ENCODE results near the gene C22orf31.

Gene C22orf31

DNA sequence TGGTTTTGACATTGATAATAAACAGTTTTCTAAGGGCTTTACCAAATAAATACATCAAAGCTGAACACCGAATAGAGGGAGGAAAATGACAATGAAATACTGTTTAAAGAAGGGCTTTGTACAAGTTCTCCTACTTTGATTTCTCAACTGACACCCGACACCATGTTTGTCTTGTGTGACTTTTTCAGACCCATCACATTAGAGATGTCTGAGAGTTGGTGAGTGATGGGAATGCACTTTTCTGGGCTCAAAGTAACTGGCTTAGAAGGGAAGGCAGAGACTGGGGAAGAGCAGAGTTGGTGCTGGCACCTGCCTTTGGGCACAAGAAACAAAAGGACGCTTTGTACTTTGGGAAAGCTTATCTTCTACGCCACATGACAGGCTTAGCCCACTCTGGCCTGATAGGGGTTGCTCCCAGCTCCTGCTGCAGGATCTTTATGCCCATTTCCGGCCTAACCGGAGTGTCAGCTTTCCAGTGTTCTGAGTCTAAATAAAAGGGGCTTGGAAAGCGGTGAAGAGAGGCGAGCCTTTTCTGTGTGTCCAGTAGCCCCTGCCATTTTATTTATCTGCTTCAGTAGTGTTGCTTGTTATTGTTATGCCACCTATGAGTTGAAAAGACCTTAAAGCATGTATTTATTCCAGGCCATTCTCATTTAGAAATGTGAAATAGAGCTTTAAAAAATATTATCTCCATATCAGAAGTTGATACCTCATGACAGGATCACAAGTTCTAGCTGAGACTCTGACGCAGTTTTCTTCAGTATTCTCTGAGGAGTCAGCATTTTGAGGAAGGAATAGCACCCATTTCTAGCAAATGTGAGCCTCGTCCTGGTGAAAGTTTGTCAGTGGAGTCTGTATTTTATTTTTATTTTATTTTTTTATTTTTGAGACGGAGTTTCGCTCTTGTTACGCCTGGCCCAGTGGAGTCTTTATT is 35.4 kb upstream of the C22orf31 start:
- no peaks in the 10 kb centered on the region for H4K20me1 ChIP-seq
- no peak overlapping the region for H3K9ac ChIP-seq
- no peak for TF ChIP-seq Cebpa-rat (IDR thresholded peaks at IDR 0.05)
- peaks cover 0 to 3% (median 0%) of the 10 kb centered on the region in 10 experiments; a peak in 1 of 20 replicates for H3K4me1 ChIP-seq
- H3K9me3 ChIP-seq (replicated peaks in 1 of 11), result no peaks in the 10 kb centered on the region
- H3K4me2 ChIP-seq, result no peak overlapping the region
- H3K27ac ChIP-seq, result no peak overlapping the region
- no peaks in the 10 kb centered on the region for H3K27me3 ChIP-seq
- H3K4me3 ChIP-seq, result no peak overlapping the region
- no peaks in the 10 kb centered on the region for H3K36me3 ChIP-seq

DNA sequence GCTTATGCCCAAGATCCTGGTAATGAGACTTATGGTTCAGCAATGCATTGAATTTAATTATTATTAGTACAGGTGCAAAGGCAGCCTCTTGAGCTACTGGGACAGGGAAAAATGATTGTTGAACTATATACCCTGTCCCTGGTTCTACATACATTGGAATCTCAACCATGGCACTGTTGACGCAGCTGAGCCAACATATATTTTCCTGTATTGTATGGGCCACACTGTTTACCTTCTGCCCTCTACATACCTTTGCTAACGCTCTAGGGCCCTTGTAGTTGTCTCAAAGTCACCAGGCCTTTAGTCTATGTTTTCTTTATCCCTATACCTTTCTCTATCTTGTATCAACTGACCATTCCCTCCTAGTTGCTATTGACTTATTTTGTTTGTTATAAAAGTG is 33.8 kb upstream of the C22orf31 start:
- Histone ChIP-seq H3K4me3 (no peak overlapping the region), H3K4me1 (peaks cover 0 to 4% (median 0%) of the 10 kb centered on the region in 10 experiments; a peak in 1 of 20 replicates), H4K20me1 (no peaks in the 10 kb centered on the region), H3K9me3 (replicated peaks in 1 of 11) (no peaks in the 10 kb centered on the region), H3K4me2 (no peak overlapping the region), H3K9ac (no peak overlapping the region), H3K27me3 (no peaks in the 10 kb centered on the region), H3K36me3 (no peaks in the 10 kb centered on the region), H3K27ac (no peak overlapping the region)
- no peak for TF ChIP-seq Cebpa-rat (IDR thresholded peaks at IDR 0.05)

DNA sequence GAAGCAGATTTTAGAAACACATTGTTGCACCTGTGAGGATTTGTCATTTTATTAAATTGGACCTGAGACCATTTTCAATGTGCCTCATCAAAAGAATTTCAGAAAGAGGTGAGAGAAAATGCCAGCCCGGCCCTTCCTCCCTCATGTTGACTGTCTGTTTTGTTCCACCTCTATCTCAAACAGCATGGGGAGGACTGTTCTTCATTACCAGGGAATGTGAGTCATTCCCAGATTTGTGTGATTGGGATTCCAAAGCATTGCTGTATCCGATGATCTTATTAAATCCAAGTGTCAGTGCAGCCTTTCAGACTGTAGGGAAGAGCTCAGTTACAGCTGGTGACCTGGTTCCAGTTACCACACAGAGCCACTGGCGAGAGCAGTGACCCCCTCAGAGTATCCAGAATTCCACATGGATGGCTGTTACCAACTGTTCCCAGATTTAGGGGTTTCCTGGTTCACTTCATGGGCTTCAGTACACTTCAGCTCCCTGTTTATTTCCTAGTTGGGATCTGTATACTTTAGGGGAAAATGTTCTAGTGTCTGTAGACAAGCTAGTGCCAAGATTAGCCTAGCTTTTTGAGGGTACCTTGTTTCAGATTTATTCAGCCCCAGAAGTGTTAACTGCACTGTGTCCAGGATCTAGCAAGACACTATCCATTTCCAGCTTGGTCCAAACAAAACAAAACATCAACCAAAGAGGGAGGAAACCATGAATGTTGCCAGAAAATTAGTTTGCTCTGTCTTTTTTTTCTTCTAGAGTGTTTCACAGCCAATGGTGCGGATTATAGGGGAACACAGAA is 32.1 kb upstream of the C22orf31 start:
- H3K9me3 ChIP-seq (replicated peaks in 1 of 11), result no peaks in the 10 kb centered on the region
- H3K4me3 ChIP-seq, result no peak overlapping the region
- H3K9ac ChIP-seq, result no peak overlapping the region
- no peaks in the 10 kb centered on the region for H3K27me3 ChIP-seq
- H3K4me1 ChIP-seq, result peaks cover 0 to 4% (median 0%) of the 10 kb centered on the region in 10 experiments; a peak in 1 of 20 replicates
- no peak overlapping the region for H3K4me2 ChIP-seq
- no peak overlapping the region for H3K27ac ChIP-seq
- H4K20me1 ChIP-seq, result no peaks in the 10 kb centered on the region
- H3K36me3 ChIP-seq, result no peaks in the 10 kb centered on the region
- no peak for TF ChIP-seq Cebpa-rat (IDR thresholded peaks at IDR 0.05)

DNA sequence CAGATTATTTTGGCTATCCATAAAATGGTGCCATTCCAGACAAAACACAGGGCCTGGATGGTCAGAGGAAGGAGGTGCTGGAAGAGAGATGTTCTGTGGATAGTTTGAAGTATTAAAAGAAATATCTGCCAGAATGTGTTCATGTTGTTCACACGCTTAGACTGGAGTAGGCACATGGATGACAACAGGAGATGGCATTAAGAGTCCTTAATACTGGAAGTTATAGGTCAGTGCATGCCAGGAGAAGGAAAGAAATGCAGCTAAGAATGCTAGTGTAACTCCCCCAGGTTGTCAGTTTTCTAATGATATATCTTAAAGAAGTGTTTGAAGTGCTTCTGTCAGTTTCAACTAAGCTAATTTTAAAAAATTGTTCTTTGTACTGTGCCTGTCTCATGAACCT is 31.4 kb upstream of the C22orf31 start:
- peaks cover 0 to 4% (median 0%) of the 10 kb centered on the region in 10 experiments; a peak in 1 of 20 replicates for H3K4me1 ChIP-seq
- H3K4me2 ChIP-seq, result no peak overlapping the region
- no peaks in the 10 kb centered on the region for H3K27me3 ChIP-seq
- H3K36me3 ChIP-seq, result no peaks in the 10 kb centered on the region
- H4K20me1 ChIP-seq, result no peaks in the 10 kb centered on the region
- H3K9me3 ChIP-seq (replicated peaks in 1 of 11), result no peaks in the 10 kb centered on the region
- H3K9ac ChIP-seq, result no peak overlapping the region
- no peak overlapping the region for H3K4me3 ChIP-seq
- H3K27ac ChIP-seq, result no peak overlapping the region
- no peak for TF ChIP-seq Cebpa-rat (IDR thresholded peaks at IDR 0.05)

DNA sequence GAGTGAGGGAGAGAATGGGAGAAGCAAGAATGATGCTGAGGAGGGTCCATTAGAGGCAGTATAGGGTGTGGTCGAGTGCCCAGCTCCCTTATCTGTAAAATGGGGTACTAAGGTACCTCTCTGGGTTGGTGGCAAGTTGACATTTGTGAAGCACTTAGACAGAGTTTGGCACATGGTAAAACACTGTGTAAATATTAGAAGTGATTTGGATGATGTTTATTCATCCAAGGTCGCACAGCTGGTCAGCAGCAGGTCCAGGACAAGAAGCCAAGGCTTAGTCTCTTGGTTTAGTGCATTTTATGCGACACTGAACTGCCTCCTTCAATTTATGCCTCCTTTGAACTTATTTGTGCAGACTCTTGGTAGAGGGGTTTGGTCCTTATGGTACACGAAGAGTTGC is 30.6 kb upstream of the C22orf31 start:
- H3K36me3 ChIP-seq, result no peaks in the 10 kb centered on the region
- TF ChIP-seq Cebpa-rat (IDR thresholded peaks at IDR 0.05), result no peak

DNA sequence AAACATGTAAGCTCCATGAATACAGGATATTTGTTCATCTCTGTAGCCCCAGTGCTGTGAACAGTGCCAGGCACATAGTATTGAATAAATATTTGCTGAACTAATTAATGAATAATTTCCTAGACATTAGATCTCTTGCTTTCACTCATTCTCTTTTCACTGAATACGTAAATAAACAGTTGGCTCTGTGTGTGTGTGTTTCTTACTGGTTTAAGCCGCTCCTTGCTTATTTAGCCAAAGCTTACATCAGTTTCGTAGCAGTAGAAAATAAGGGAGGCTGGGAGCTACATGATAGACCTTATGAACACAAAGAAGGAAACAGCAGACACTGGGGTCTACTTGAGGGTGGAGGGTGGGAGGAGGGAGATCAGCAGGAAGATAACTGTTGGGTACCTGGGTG is 28.4 kb upstream of the C22orf31 start:
- no peak overlapping the region for H3K9ac ChIP-seq
- no peak overlapping the region for H3K27ac ChIP-seq
- H3K4me2 ChIP-seq, result no peak overlapping the region
- H3K9me3 ChIP-seq (replicated peaks in 1 of 11), result no peaks in the 10 kb centered on the region
- peaks cover 0 to 4% (median 0%) of the 10 kb centered on the region in 10 experiments; a peak in 1 of 20 replicates for H3K4me1 ChIP-seq
- no peaks in the 10 kb centered on the region for H3K27me3 ChIP-seq
- no peaks in the 10 kb centered on the region for H3K36me3 ChIP-seq
- no peaks in the 10 kb centered on the region for H4K20me1 ChIP-seq
- no peak overlapping the region for H3K4me3 ChIP-seq
- no peak for TF ChIP-seq Cebpa-rat (IDR thresholded peaks at IDR 0.05)

More for the DNA sequence above, 30.6 kb upstream of the C22orf31 start:
- no peak overlapping the region for H3K27ac ChIP-seq
- no peaks in the 10 kb centered on the region for H3K27me3 ChIP-seq
- H3K4me3 ChIP-seq, result no peak overlapping the region
- 0 out of 22 replicates have a peak overlapping the region, but pooled peaks of 1 of the 11 experiments have one; percentile 9 for H3K4me2 ChIP-seq
- H4K20me1 ChIP-seq, result no peaks in the 10 kb centered on the region
- H3K4me1 ChIP-seq, result peaks cover 0 to 4% (median 0%) of the 10 kb centered on the region in 10 experiments; a peak in 1 of 20 replicates
- H3K9ac ChIP-seq, result no peak overlapping the region
- no peaks in the 10 kb centered on the region for H3K9me3 ChIP-seq (replicated peaks in 1 of 11)

DNA sequence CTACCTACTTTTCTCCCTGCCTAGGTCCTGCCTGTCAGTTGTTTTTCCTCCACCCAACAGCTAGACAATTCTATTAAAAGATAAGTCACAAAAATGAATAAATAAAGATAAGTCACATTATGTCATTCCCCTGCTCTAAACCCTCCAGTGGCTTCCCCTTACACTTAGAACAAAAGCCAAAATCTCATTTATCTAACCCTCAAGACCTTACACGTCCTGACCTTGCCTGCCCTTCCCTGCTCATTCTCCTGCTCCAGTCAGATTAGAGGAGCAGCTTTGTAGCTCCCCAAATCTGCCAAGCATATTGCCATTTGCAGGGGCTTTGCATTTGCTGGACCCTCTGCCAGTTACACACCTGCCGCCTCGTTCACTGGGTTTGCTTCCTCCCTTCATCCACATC is 27.9 kb upstream of the C22orf31 start:
- no peak overlapping the region for H3K4me3 ChIP-seq
- no peak for TF ChIP-seq Cebpa-rat (IDR thresholded peaks at IDR 0.05)
- H3K36me3 ChIP-seq, result no peaks in the 10 kb centered on the region
- H3K27ac ChIP-seq, result no peak overlapping the region
- no peaks in the 10 kb centered on the region for H4K20me1 ChIP-seq
- H3K4me1 ChIP-seq, result peaks cover 0 to 6% (median under 1%) of the 10 kb centered on the region in 10 experiments; a peak in 7 of 20 replicates
- no peak overlapping the region for H3K4me2 ChIP-seq
- no peaks in the 10 kb centered on the region for H3K27me3 ChIP-seq
- no peak overlapping the region for H3K9ac ChIP-seq
- H3K9me3 ChIP-seq (replicated peaks in 1 of 11), result no peaks in the 10 kb centered on the region

DNA sequence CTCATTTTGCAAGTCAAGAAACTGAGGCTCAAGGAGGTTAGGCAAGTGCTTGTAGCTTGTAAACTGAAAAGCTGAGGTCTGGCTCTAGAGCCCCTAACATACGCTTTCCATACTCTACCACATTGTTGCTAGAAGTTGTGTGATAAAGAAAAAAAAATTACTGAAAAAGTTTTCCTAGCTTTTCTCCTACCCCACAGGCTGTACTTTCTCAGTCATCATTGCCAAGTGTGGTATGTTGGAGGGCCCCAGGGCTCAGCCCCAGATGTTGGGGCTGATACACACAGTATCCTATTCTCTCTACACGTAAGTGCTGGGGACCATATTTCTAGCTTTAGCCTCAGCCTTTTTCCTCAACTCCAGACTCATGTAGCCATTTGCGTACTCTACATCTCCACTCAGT is 27.2 kb upstream of the C22orf31 start:
- Histone ChIP-seq H3K4me1 (peaks cover 0 to 13% (median 7%) of the 10 kb centered on the region in 10 experiments; a peak in 16 of 20 replicates), H4K20me1 (no peaks in the 10 kb centered on the region), H3K9ac (no peak overlapping the region), H3K4me3 (no peak overlapping the region), H3K27me3 (no peaks in the 10 kb centered on the region), H3K27ac (no peak overlapping the region), H3K36me3 (no peaks in the 10 kb centered on the region), H3K9me3 (replicated peaks in 1 of 11) (no peaks in the 10 kb centered on the region), H3K4me2 (no peak overlapping the region)
- no peak for TF ChIP-seq Cebpa-rat (IDR thresholded peaks at IDR 0.05)

DNA sequence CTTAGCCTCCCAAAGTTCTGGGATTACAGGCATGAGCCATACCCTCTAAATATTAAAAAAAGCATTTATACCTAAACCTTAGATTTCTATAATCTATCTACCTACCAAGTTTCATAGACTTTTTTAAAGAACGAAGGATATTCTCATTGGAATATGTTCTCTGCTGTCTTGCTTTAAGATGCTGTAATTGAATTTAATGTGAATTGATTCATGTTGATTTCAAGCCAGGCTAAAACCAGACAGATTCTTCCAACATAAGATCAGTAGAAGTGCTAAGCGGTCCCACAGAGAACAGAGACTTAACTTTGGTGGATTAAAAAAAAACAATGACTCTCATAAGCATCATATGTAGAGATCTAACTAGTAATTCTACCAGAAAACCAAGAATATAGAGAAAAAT is 25.4 kb upstream of the C22orf31 start:
- H3K4me1 ChIP-seq, result peaks cover 0 to 29% (median 14%) of the 10 kb centered on the region in 10 experiments; a peak in 16 of 20 replicates
- H4K20me1 ChIP-seq, result no peaks in the 10 kb centered on the region
- H3K36me3 ChIP-seq, result no peaks in the 10 kb centered on the region
- no peak for TF ChIP-seq Cebpa-rat (IDR thresholded peaks at IDR 0.05)
- no peak overlapping the region for H3K4me3 ChIP-seq
- no peaks in the 10 kb centered on the region for H3K9me3 ChIP-seq (replicated peaks in 1 of 11)
- no peaks in the 10 kb centered on the region for H3K27me3 ChIP-seq
- H3K27ac ChIP-seq, result no peak overlapping the region
- H3K4me2 ChIP-seq, result no peak overlapping the region
- no peak overlapping the region for H3K9ac ChIP-seq
